Adrenal gland (tissue), 5 donors: ENCODE measurements around the gene MAP3K8.

Source experiments
- CTCF ChIP-seq, 6 experiments: fragments of 450-650 bp in 4 of 6; fragments of 200-600 bp in 2 of 6; sonication (generic) in 1 of 6; IDR thresholded peaks; 1 replicate in 5 of 6; 2 replicates in 1 of 6; pipeline versions ENCODE4 v1.5.1 to v1.8.0; 2016 to 2021; ENCODE audit warnings: antibody characterized with exemption in 6 of 6, mild to moderate bottlenecking in 2 of 6, moderate library complexity in 1 of 6
- POLR2A ChIP-seq, 2 donors: fragments of 450-650 bp; IDR thresholded peaks; one replicate each; pipeline ENCODE4 v1.6.1; 2017; ENCODE audit warnings: antibody characterized with exemption in 2 of 2, mild to moderate bottlenecking in 2 of 2, moderate library complexity in 1 of 2
- donor health status: DM: no; HTN: no; CAD: no.

- TF ChIP-seq POLR2A (IDR thresholded peaks at IDR 0.05) (no peak), CTCF (IDR thresholded peaks at IDR 0.05) (no peak)
Measured at GRCh38 chr10:30389543-30389942, 44.4 kb upstream of the MAP3K8 start.
